GM18951 (cell line): Measurements from ENCODE around the gene ADRB1.

Experiments used
- POLR2A ChIP-seq: IDR thresholded peaks from 4 replicates; pipeline ENCODE4 v1.6.1; 2011; ENCODE audit warnings: mild to moderate bottlenecking; ENCODE audit not compliant: insufficient read length, insufficient read depth; ENCODE audit errors: extremely low read depth
- in situ Hi-C: fragments of 300-500 bp; cut with MboI; formaldehyde crosslinking; loops from one replicate; pipeline ENCODE4 v1.12.0; 2022; ENCODE audit warnings: low sequenced_read_pairs, mixed read lengths, inconsistent platforms; ENCODE audit not compliant: unreplicated experiment

Gene ADRB1

DNA sequence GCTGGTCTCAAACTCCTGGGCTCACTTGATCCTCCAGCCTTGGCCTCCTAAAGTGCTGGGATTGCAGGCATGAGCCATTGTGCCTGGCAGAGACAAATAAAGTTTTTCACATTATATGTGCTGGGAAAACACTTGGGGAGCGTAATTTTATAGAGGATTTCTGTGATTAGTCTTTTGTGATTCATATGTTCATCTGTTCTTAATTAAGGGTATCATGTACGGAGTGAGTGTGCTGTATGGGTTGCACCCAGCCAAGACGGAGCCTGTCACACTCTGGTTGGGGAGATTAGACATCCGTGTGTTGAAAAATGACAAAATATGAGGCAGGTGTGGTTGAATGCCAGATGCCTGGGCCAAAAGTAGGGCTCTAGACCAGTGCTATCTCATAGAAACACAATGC lies 10.3 kb downstream of the ADRB1 start:
- no peak for TF ChIP-seq POLR2A

DNA sequence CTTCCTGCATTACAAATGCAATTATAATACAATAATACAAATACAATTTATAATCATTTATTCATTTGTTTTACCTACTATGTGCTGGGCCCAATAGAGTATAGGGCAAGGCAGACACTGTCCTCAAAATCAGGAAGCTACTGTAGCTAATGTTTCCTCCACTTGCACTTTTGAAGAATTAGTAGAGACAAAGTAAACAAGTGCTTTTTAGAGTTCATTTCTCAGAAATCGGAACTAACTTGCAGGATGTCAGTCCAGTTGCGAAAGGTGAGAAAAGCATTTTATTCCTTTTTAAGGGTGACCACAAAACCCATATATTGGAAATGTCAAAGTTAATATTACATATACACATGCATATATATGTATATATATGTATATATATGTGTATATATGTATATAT lies 14.2 kb downstream of the ADRB1 start:
- no peak for TF ChIP-seq POLR2A
- in situ Hi-C loops: no loop called here

More for the DNA sequence above, 10.3 kb downstream of the ADRB1 start:
- in situ Hi-C loops: no loop called here

GRCh38 chr10:114058297-114058696 lies 14.6 kb downstream of the ADRB1 start:
- in situ Hi-C loops: no loop called here
- no peak for TF ChIP-seq POLR2A

- no peak for TF ChIP-seq POLR2A
- in situ Hi-C loops: no loop called here
Measured at GRCh38 chr10:114059561-114059960, 15.9 kb downstream of the ADRB1 start.

- in situ Hi-C loops: no loop called here
- TF ChIP-seq POLR2A: no peak
Measured at GRCh38 chr10:114060456-114060855, 16.8 kb downstream of the ADRB1 start.

GRCh38 chr10:114061148-114061547 lies 17.5 kb downstream of the ADRB1 start:
- no peak for TF ChIP-seq POLR2A
- in situ Hi-C loops: no loop called here

DNA sequence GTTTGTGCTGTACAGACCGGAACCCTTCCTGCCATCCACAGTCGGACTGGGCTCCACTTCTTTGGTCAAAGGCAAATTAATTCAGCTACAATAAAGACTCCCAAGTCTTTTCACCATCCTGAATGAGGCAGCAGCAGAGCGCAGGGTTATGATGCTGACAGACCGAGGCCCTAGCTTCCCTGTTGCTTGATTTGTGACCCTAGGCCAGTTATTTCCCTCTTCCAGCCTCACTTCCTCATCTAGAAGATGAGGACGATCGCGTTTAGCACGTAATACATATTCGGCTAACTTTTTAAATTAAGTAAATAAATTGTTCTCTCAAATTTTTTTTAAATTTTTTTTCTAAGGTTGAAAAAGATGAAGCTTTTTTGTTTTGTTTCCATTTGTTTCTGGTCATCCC lies 18.1 kb downstream of the ADRB1 start:
- TF ChIP-seq POLR2A: no peak
- in situ Hi-C loops: no loop called here

GRCh38 chr10:114064151-114065048 lies 20.7 kb downstream of the ADRB1 start:
- no peak for TF ChIP-seq POLR2A
- in situ Hi-C loops: no loop called here

- no peak for TF ChIP-seq POLR2A
- in situ Hi-C loops: no loop called here
Measured at GRCh38 chr10:114065049-114065435, 21.4 kb downstream of the ADRB1 start.

GRCh38 chr10:114068054-114068707 lies 24.5 kb downstream of the ADRB1 start:
- in situ Hi-C loops: no loop called here
- TF ChIP-seq POLR2A: no peak

DNA sequence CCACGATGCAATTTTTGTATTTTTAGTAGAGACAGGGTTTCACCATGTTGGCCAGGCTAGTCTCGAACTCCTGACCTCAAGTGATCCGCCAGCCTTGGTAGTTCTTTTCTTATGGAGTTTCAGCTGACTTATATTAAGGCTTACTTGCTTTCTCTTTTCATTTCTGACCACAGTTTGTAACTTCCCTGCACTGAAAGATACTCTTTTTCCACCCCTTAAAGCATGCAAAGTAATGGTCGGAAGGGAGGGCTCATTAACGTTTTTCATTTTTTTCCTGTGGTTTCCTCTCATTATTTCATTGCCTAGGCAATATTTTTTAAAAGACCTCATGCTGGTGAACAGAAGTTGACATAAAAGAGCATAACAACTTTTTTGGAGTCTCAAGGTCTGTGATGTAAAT lies 27.0 kb downstream of the ADRB1 start:
- in situ Hi-C loops: no loop called here
- TF ChIP-seq POLR2A: no peak

- no peak for TF ChIP-seq POLR2A
- in situ Hi-C loops: no loop called here
Measured at GRCh38 chr10:114071178-114071577, 27.5 kb downstream of the ADRB1 start.

DNA sequence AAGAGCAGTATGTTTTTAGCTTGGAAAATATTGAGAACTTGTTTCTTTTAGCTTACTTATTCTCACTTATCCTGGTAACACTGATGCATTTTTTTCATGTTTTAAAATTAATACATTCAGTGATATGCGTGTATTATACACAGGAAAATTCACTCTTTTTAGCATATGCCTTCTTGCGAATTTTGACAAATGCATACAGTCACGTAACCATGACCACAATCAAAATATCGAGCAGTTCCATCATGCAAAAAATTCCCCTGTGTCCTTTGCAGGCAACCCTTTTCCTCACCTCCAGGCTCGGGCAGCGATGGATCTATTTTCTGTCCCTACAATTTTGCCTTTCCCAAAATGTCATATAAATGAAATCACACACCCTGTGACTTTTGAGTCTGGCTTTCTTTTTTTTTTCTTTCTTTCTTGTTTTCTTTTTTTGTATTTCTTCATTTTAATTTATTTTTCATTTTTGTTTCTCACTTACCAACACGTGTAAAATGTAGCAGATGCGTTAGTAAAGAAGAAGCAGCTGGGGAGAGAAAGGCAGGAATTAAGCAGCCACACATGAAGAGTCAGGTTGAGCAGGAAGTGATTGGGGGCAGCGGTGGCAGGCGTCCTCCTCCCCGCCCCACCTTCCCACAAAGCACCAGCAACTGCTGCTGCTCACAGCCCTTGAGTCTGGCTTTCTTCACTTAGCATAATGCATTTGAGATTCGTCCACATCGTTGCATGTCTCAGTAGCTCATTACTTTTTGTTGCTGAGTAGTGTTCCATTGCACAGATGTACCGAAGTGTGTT lies 29.9 kb downstream of the ADRB1 start:
- TF ChIP-seq POLR2A: no peak
- in situ Hi-C loops: no loop called here
